Measurements from ENCODE around the gene SH3TC2. TPM values are rescaled to one million over a fixed set of nuclear protein-coding genes. Genes with fewer than 3 reads are reported as not detected.

The SH3TC2 gene
- total and polyA plus RNA-seq, 8 donors, result under 0.01 to 3.1 (median 0.46) TPM; not detected in 1

DNA sequence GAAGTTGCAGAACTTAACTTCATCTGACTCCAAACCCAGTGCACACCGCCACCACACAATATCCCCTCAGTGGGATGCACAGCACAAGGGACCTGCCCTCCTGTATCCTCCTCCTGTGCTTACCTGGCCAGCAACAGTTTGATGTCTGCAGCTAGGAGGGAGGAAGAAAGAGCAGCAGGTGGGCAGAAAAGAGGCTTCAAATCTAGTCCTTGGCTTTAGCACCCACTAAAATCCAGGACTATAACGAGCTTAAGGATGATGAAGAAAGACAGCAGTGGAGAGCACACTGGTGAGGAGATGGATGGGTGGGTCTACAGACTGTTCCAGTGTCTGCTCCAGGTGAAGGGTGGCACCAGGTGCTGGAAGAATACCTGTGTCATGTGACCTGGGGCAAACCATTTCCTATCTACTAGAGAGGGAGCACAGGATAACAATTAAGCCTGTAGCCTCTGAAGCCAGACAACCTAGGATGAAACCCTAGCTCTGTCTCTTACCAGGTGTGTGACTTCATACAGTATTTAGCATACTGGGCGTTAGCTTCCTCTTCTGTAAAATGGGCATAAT, 100.0 kb downstream of the SH3TC2 start:
- Histone ChIP-seq H3K4me1 (peaks cover 3 to 42% (median 8%) of the 10 kb centered on the region in 4 donors), H3K36me3 (no peaks in the 10 kb centered on the region), H3K9me3 (no peaks in the 10 kb centered on the region), H3K4me3 (no peak overlapping the region), H3K27ac (no peak overlapping the region), H3K27me3 (no peaks in the 10 kb centered on the region)
- WGBS, 5 donors, result 80 to 98% (median 95%) methylated on average over 3 of the region's 3 CpGs
- TF ChIP-seq POLR2A (IDR thresholded peaks at IDR 0.05), result no peak
- no peak for TF ChIP-seq EP300 (IDR thresholded peaks at IDR 0.05)
- TF ChIP-seq, protein P1, sequence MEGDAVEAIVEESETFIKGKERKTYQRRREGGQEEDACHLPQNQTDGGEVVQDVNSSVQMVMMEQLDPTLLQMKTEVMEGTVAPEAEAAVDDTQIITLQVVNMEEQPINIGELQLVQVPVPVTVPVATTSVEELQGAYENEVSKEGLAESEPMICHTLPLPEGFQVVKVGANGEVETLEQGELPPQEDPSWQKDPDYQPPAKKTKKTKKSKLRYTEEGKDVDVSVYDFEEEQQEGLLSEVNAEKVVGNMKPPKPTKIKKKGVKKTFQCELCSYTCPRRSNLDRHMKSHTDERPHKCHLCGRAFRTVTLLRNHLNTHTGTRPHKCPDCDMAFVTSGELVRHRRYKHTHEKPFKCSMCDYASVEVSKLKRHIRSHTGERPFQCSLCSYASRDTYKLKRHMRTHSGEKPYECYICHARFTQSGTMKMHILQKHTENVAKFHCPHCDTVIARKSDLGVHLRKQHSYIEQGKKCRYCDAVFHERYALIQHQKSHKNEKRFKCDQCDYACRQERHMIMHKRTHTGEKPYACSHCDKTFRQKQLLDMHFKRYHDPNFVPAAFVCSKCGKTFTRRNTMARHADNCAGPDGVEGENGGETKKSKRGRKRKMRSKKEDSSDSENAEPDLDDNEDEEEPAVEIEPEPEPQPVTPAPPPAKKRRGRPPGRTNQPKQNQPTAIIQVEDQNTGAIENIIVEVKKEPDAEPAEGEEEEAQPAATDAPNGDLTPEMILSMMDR (IDR thresholded peaks at IDR 0.05), result no peak
- TF ChIP-seq POLR2AphosphoS5 (IDR thresholded peaks at IDR 0.05), result no peak
- intact Hi-C loops (cut with DNase I; ENCODE audit: low total_unique reads), result no loop called here
- DNase-seq, result no peak

DNA sequence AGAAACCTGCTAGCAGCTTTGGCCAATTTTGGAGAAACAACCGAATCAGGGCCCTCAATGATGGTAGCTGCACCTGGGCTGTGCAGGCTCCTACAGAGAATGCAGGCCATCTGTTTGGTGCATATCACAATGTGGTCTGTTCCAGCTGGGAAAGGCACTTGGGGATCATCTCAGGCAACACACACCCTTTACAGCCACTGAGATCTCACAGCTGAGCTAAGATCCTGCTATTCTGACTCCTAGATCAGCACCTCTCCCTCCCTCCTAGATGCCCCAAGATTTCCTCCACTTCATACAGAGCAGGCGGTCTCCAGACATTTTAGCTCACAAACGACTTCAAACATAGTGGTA, 100.7 kb downstream of the SH3TC2 start:
- TF ChIP-seq POLR2AphosphoS5 (IDR thresholded peaks at IDR 0.05) (no peak), POLR2A (IDR thresholded peaks at IDR 0.05) (no peak), EP300 (IDR thresholded peaks at IDR 0.05) (no peak)
- TF ChIP-seq, protein P1 (IDR thresholded peaks at IDR 0.05), result no peak
- H3K4me1 ChIP-seq, result peaks cover 3 to 42% (median 8%) of the 10 kb centered on the region in 4 donors
- H3K4me3 ChIP-seq, result no peak overlapping the region
- peak overlapping the region in 2 of 5 donors; percentile 14 to 67 for H3K27ac ChIP-seq
- H3K9me3 ChIP-seq, result no peaks in the 10 kb centered on the region
- WGBS, 5 donors, result 72 to 91% (median 84%) methylated on average over 3 of the region's 3 CpGs
- DNase-seq, result no peak
- H3K36me3 ChIP-seq, result no peaks in the 10 kb centered on the region
- no peaks in the 10 kb centered on the region for H3K27me3 ChIP-seq
- intact Hi-C loops (cut with DNase I; ENCODE audit: low total_unique reads), result no loop called here

DNA sequence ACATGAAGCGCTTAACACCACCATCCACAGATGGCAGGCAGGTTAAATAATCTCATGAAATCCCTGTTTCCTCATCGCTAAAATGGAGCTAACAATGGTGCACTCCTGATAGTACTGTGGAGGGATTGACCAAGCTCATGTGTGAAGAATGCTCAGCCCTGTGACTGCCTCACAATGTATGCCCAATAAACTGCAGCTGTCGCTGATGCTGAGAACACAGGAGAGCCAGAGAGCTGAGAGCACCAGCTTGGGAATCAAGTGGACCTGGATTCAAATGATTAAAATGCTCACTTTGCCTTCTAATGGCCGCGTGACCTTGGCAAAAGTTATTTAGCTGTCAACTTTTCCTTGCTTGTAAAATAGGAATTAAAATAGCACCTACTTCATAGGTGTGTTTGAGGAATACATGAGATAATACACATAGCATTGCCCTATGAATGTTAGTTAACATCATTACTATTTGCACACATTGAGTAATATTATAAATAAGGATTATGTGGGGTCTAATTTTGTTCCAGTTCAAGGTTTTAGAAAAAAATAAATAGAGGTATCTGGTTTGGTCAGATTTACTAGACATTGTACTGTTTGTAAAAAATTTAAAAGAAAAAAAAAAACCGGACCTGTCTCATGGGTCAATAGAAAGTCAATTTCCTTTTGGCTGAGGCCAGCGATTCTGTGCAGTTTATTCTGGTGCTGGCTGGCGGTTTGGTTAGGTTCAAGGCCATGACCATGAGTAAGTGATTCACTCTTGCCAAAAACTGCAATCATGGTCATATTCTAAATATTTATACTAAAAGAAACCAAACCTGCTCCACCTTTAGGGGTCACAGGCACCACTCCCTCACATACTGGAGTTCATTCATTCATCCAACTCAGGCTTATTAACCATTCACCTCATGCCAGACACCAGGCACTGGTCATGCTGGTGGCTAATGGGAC, 101.3 kb downstream of the SH3TC2 start:
- no peaks in the 10 kb centered on the region for H3K9me3 ChIP-seq
- H3K4me3 ChIP-seq, result no peak overlapping the region
- intact Hi-C loops (cut with DNase I; ENCODE audit: low total_unique reads), result no loop called here
- WGBS, 5 donors, result 70 to 75% (median 73%) methylated on average over 8 of the region's 8 CpGs
- H3K27ac ChIP-seq, result peak overlapping the region in 2 of 5 donors; percentile 14 to 67
- no peak for DNase-seq
- H3K36me3 ChIP-seq, result no peaks in the 10 kb centered on the region
- H3K27me3 ChIP-seq, result no peaks in the 10 kb centered on the region
- peaks cover 3 to 43% (median 10%) of the 10 kb centered on the region in 4 donors for H3K4me1 ChIP-seq
- TF ChIP-seq, protein P1 (IDR thresholded peaks at IDR 0.05), result no peak
- TF ChIP-seq POLR2AphosphoS5 (IDR thresholded peaks at IDR 0.05) (no peak), POLR2A (IDR thresholded peaks at IDR 0.05) (no peak), EP300 (IDR thresholded peaks at IDR 0.05) (no peak)

DNA sequence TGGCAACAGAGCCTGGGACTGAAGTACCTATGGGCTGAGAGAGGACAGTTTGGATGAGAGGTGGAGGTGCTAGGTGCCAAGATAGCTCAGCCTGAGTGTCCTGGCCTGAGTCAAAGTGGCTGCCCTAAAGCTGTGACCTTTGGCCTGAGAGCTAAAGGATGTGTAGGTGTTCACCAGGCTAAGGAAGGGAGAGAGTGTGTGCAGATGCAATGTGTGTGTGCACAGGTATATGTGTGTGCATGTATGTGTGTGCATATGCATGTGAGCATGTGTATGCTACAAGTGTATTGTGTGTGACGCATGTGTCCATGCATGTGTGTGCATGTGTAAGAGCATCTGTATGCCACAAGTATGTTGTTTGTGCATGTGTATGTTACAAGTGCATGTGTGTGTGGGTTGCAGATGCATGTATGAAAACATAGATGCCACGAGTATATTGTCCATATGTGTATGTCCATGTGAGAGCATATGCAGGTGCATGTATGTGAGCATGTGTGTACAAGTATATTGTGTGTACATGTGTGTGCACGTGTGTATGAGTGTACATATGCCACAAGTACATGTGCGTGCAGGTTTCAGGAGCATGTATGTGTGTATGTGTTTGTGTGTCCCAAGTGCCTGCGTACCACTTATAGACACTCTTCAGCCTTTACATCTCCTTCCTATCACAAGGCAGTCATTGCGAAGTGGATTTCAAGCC, 102.6 kb downstream of the SH3TC2 start:
- 90 to 96% (median 92%) methylated on average over 6 of the region's 6 CpGs for WGBS, 5 donors
- no peaks in the 10 kb centered on the region for H3K9me3 ChIP-seq
- H3K27me3 ChIP-seq, result no peaks in the 10 kb centered on the region
- intact Hi-C loops (cut with DNase I; ENCODE audit: low total_unique reads), result no loop called here
- no peaks in the 10 kb centered on the region for H3K36me3 ChIP-seq
- peaks cover 0 to 35% (median 5%) of the 10 kb centered on the region in 4 donors for H3K4me1 ChIP-seq
- no peak for TF ChIP-seq POLR2A (IDR thresholded peaks at IDR 0.05)
- TF ChIP-seq EP300 (IDR thresholded peaks at IDR 0.05), result no peak
- TF ChIP-seq, protein P1 (IDR thresholded peaks at IDR 0.05), result no peak
- no peak overlapping the region for H3K27ac ChIP-seq
- no peak for DNase-seq
- H3K4me3 ChIP-seq, result no peak overlapping the region
